ENCODE measurements around the gene CNOT4. TPM values are rescaled to one million over a fixed set of nuclear protein-coding genes. Genes with fewer than 3 reads are reported as not detected.
"Not testable (repeated sequence)": the region's sequence is repeated elsewhere in the genome, so short reads cannot be mapped to it uniquely, and the experiment has no call there.

The CNOT4 gene
- total RNA-seq, 2 experiments from 2014 or later: 16.9 to 19.7 TPM

DNA sequence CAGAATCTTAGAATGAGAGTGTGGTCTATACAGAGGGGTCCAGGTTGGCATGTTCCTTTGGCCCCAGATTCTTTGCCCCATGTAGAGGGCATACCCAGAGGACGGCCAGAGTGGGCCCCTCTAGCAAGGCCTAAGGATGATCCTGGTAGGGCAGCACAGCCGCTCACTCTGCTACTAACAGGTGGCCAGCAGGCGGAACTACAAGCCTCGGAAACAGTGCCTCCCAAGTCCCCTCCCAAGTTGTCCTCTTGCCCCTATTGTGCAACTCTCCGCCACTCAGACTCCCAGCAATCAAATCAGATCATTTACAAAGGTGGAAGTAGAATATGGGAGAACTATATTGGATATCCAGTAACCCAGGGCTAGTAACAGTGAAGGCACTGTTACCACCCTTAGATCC, 168.9 kb downstream of the CNOT4 start:
- ChIA-PET CTCF (no interaction called here), POLR2A (no interaction called here)

DNA sequence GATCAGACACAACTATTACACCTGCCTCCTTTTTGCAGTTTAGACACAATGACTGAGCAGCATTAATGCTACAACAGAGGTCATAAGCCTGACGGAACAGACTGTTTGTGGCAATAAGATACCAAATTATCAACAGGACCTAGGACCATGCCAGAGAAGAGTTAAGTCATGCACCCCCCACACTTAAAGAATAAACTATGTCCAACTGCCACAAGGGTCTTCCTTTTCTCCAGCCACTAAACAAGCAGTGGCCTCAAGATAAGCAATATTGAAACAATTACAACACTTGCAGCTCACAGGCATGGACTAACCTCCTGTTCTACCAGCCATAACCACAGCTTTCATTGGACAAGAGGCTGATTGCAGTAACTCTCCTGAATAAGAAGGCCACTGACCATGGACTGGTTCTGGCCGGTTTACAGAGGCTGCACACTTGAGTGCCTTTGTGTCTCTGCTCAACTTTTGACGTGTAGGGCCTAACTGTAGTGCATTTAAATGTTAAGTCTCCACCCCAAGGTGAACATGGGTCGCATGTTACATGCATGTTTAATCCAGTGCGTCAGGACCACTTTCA, 171.8 kb downstream of the CNOT4 start:
- ChIA-PET POLR2A (no interaction called here), CTCF (no interaction called here)

DNA sequence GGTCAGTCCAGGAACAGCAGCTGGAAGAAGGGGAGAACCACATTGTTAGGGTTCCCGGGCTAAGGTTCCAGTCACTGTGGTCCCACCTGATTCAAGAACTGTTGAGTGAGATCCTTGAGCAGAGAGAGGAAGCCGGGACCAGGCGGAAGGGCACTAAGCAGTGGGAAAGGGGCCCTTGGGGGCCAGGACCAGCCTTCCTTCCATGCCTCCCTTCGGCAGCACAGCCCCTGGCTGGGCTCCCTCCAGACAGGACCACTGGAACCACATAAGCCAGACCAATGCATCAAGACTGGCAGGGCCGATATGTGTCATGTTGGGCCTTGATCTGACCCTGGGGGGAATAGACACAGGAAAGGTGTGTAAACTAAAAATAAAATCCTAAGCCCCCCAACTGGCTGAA, 172.4 kb downstream of the CNOT4 start:
- POLR2A ChIA-PET: no interaction called here
- CTCF ChIA-PET: no interaction called here

DNA sequence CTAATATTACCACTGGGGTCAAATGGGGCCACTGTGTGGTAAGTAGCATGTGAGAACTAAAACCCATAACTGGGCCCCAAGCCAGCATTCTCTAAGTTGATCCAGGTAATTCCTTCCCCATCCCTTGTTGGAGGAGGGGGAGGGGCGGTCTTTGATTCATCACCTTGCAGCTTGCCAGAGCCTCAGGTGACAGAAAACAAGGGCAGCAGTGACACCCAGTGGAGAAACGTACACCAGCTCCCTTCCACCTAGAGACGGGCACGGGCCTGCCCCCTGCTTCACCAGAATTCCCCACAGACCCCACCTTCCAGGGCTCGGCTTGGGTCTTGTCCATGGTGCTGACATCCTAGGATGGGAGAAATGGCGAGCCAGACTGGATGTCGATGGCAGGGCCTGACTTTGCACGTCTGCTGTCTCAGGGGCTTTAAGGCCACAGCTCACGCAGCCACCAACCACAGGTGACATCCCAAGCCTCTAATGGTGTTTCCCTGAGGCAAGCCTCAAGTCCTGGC, 174.2 kb downstream of the CNOT4 start:
- ChIA-PET POLR2A (no interaction called here), CTCF (interaction anchor here (1.0 to 3.2 kb wide), 3 partner anchors 53 to 61 kb away, joined by 3 to 20 read pairs (median 11); no protein-coding TSS in a partner anchor)

DNA sequence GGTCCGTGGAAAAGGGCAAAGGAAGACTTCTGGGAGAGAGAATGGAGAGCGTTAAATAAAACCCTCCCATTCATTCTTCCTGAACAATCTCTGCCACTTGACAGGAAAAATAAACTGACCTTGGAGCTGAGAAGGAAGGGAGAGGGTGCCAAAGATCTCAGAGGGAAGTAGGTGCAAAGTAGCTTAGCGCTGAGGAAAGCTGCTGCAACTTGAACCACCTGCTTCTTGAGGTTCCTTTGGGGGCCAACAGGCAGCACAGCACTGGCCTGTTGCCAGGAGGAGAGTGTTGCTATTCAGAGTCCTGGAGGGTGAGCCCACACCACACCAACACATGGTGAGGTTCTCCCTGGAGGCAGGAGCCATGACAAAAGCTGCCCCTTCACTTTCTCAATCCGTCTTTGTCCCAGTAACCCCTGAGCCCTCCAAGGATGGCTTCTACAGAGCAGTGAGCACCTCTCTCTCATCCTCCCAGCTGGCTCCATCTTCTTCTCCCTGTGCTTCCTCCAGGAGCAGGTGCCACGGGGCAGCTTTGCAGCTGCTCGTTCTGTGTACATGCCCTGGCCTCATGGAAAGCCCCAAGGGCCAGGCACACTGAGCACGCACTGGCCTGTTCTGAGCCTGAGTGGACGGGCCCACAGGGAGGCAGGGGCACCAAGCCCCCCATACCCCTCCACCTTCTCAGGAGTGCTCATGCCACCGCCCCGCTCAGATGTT, 174.9 kb downstream of the CNOT4 start:
- ChIA-PET CTCF (interaction anchor here (1.0 to 3.2 kb wide), 3 partner anchors 53 to 60 kb away, joined by 3 to 20 read pairs (median 11); no protein-coding TSS in a partner anchor), POLR2A (interaction anchor here (0.6 kb wide), 1 partner anchor 313 kb away, joined by 3 read pairs; no protein-coding TSS in a partner anchor)

DNA sequence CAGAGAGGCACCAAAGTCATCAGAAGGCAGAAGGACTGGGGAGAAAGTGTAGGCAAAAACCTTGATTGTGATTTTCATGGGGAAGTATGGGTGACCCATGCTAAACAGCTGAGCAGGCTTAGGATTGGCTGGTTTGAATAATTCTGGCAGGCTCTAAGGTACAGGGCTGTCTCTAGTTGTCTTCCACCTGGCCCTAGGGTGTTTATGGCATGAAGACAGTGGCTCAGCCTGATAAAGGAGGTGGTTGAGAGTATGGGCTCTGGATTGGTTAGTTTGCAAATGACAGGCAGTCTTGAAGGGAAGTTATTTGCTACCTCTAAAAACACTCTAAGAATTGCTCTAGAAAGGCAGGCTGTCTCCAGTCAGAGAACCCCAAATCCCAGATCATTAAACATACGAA, 176.0 kb downstream of the CNOT4 start:
- ChIA-PET CTCF (interaction anchor here (3.2 kb wide), 1 partner anchor 54 kb away, joined by 20 read pairs; no protein-coding TSS in a partner anchor), POLR2A (no interaction called here)

DNA sequence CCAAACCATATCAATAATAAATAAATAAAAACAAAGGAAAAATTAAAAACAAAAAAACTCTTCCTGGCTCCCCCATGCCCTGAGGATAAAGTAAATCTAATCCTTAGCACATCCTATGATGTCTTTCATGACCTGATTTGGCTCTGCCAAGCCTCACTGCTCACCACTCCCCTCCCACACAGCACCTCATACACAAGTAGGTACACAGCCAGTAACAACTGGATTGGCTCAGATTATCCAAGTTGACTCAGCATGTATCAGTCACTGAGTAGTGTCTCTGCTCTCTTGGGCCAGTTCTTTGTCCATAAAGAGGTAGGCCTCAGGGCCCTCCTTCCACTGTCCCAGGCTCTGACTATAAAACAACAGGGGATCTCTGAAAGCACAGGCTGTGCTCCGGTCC, 176.7 kb downstream of the CNOT4 start:
- POLR2A ChIA-PET: no interaction called here
- CTCF ChIA-PET: no interaction called here

DNA sequence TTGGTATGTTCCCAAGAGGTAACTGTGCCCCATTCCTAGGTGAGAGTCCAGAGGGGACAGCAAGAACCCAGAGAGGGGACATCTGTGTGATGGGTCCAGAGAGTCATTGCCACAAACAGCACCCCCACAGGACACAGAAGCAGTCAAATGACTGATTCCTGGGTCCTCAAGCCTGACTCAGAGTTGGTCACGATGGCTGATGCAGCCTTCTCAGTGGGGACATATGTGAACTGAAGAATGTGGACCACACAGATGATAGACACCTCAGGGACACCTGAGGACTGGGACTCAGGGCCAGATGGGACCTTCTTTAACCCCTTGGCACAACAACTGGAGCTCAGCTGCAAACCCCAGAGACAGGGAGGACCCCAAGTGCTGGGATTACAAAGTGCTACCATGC, 179.8 kb downstream of the CNOT4 start:
- ChIA-PET CTCF (no interaction called here), POLR2A (no interaction called here)

DNA sequence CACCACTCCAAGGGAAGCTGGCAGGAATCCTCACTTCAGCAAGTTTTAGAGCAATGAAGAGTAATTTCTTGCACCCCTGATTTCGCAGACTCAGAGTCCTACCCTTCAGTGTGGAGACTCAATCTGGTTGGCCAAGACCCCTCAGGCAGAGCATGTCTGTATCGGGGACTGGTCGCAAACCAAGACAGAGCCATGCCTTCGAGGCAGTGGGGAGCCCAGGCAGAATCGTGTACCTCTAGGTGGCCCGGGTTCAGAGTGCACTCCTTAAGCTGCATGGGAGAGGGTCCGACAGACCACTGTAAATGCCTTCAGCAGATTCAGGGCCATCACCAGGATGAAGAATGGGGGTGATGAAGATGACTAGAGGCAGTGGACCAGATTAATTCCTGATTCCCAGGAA, 181.4 kb downstream of the CNOT4 start:
- ChIA-PET CTCF (no interaction called here), POLR2A (no interaction called here)

DNA sequence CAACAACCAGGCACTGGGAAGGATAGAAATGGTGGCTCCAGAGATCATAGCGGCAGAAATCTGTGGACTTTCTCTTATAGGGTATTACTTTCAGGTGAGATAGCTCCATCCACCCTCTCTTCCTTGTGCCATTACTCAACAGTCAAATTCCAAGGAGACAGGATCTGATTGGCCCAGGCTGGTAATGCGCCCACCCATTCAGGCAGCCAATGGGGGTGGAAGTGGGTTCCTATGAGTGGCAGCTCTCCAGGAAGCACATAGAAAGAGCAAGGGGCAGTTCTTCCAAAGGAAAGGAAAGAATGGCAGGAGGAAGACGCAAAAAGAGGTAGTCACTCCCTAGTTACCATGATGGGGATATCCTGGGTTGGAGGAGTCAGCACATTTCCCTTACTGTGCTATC, 181.8 kb downstream of the CNOT4 start:
- ChIA-PET POLR2A (no interaction called here), CTCF (no interaction called here)

DNA sequence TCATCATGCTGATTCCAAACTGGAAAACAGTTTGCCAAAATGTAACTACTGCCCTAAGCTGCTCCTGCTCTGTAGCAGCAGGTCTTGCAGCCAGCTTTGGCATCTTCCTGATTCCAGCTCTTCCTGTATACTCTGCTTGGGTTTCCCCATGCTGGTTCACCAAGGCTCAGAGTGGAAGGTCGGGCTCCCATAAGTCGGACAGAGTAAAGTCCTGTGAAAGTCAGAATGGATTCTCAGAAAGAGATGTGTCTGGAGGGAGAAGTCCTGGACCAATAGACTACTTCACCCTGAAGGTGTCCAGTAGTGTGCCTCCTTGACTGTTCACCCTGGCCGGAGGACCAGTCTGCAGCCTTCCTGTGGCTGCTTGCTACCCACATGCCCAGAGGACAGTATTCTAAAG, 182.4 kb downstream of the CNOT4 start:
- POLR2A ChIA-PET: no interaction called here
- CTCF ChIA-PET: no interaction called here

DNA sequence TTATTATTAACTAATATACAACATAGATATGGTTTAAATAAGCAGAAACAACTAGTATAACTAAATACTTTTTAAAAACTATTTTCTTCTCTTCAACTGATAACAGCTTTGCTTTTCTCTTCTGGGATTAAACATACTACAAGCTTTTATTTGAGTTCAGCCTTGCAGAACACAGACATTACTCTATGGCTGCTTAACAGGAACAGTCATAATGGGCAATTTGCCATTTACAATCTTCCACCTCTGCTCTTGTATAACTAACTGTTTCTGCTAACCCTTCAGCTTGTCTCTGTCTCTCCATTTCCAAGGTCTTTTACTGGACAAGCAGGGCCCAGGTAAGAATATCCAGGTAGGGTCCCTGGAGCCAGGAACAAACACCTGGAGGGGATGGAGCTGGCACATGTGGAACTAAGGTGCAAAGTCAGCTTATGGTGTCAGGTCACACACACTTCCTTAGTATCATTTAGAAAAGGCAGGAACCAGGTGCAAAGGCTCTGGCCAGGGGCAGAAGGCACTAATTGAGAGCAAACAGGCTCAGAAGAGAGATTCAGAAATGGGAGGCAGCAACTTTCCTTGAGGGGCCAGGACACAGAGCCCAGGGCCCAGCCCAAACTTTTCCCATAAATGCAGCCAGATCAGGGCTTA, 183.1 kb downstream of the CNOT4 start:
- CTCF ChIA-PET: no interaction called here
- POLR2A ChIA-PET: no interaction called here

DNA sequence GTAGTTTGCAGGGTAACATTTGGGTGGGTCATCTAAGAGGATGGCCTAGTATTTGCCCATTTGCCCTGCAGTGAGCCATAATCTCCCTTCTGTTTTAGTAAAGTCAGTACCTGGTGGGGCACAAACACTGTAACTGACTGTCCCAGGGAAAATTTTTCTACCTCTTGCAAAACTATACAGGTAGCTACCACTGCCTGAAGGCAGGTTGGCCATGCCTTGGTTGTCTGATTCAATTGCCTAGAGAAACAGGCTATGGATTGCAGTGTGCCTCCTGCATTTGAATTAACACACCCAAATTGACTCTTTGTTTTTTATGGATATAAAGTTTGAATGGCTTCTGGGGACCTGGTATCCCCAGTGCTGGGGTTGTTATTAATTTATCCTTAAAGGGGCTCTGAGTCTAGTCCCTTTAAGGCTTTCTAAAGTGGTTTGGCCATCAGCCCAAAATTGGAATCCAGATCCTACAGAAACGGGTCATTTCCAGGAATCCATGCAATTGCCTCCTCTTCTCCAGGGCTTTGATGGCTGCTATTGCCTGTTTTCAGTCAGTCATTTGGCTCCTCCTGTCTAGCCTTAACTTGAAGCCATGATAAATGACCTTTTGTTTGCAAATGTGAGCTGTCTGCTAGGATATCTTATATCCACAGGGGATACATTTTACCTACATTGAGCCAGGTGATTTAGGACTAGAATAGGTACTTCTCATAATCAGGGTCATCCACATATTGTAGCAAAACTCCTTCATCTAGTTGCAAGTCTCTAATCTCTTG, 187.1 kb downstream of the CNOT4 start:
- POLR2A ChIA-PET: no interaction called here

DNA sequence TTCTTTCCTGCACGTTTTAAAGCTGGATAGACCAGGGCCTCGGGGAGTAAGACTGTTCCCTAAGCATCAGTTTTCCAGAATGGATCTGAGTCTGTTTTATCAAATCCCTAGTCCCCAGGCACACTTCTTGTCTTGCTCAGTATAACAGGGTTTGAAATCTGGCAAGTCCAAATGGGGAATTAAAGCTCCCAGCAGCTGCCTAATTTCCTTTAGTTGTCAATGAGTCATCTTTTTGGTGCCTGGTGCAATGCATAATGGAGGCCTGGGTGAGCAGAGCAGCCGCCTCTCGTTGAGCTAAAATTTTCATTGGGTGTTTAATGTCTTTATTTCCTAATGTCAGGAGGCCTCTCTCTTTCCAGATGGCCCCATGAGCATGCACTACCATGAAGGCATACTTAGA, 188.3 kb downstream of the CNOT4 start:
- ChIA-PET POLR2A (no interaction called here), CTCF (interaction anchor here (0.9 kb wide), 1 partner anchor 48 kb away, joined by 3 read pairs; no protein-coding TSS in a partner anchor)

More for the DNA sequence above, 187.1 kb downstream of the CNOT4 start:
- CTCF ChIA-PET: no interaction called here

DNA sequence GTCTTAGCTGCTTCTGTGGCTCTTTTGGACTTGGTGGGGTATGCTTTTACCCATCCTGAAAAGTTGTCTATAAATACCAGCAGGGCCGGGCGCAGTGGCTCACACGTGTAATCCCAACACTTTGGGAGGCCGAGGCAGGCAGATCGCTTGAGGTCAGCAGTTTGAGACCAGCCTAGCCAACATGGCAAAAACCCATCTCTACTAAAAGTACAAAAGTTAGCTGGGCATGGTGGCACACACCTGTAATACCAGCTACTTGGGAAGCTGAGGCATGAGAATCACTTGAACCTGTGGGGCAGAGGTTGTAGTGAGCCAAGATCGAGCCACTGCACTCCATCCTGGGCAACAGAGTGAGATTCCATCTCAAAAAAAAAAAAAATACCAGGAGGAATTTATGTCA, 188.9 kb downstream of the CNOT4 start:
- POLR2A ChIA-PET: not testable (repeated sequence)
- CTCF ChIA-PET: interaction anchor here (0.9 kb wide), 1 partner anchor 47 kb away, joined by 3 read pairs; no protein-coding TSS in a partner anchor

DNA sequence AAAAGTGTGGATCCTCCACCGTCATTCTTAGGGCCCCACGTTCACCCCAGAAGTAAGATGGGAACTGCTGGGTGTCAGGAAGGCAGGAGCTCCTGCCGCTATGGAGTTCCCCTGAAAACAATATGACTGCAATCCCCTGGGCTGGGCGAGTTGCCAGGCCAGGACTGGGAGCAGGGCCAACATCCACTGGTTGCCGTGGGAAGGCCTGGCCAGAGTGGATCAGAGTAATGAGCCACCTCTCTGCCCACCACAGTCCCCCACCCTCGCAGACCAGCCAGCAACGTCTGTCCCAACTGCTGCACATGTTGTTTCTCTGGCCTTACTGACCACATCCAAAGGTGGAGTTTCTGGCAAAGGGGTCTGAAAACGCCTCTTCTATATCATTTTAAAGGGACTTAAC, 189.6 kb downstream of the CNOT4 start:
- ChIA-PET POLR2A (no interaction called here), CTCF (interaction anchor here (0.7 kb wide), 1 partner anchor 96 kb away, joined by 3 read pairs; no protein-coding TSS in a partner anchor)

DNA sequence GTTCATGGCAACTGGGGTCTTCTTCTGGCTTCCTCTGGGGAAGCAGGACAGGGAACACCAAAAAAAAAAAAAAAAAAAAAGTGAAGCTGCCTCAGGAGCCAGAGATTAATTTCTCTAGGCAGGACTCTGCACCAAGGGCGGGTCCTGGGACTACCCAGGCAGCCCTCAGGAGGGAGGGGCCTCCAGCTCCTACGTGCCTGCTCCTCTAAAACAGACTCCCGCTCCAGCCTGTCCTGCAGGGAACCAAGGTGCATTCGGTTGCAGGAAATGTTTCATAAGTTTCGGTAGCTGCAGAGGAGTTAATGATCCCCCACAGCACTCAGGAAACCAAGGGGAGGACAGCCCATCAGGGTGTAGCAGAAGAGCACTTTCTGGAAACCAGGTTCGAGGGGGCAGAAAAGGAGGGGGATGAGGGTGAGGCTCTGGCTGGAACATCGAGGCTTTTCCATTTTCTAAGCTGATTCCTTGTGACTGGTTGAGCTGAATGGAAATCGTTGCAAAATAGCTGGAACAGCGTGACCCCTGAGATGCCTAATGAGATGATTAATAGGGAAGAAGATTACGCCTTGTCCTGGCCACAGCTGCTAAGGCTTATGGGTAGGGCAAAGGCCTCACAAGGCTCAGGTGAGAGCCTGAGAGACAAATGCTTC, 192.1 kb downstream of the CNOT4 start:
- ChIA-PET CTCF (interaction anchor here (0.6 kb wide), 1 partner anchor 186 kb away, joined by 3 read pairs; no protein-coding TSS in a partner anchor), POLR2A (no interaction called here)

DNA sequence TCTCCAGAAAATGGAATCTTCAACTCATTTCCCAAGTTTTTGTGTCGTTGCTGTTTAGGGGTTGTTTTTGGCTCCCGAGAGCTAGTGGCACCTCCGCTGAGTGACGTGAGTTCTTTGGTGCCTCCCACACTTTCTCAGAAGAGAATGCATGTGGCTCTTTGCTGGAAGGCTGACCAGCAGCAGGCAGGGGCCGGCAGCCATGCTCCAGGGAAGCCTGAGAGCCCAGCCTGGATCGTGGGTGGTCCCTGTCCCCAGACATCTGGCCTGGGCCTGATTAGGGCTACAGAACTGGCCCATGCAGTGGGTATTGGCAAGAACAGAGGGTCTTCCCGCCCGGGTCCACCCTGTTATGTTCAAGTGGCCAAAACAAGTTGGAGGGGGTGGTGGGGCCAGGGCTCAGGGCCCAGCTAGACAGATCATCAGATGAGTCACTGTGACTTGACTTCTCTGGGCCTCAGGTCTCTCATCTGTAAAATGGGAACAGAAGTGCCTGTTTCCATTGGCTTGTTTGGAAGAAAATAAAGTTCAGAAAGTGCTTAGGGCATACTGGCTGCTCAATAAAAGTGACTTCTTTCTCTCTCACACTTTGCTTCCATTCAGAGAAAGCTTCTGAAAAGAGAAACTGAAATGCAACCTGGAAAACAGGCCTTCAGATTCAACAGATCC, 193.1 kb downstream of the CNOT4 start:
- CTCF ChIA-PET: no interaction called here

DNA sequence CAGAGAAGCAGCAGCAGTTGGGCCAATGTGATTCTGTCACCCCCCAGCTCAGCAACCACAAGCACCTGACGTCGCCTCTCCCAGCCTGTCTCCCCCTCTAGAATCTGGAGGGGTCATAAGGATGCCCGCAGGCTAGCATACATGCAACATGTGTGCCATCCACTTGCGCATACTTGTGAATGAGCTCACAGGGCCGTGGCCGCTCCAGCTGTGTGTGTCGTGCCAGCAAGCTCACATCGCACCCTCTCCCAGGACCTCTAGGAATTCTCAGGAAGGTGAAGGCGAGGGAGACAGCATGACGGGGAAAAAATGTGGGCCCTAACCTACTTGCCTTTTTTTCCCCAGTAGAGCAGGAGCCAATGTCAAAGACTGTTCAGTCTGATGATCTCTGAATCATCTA, 195.9 kb downstream of the CNOT4 start:
- ChIA-PET POLR2A (no interaction called here), CTCF (no interaction called here)

More for the DNA sequence above, 193.1 kb downstream of the CNOT4 start:
- POLR2A ChIA-PET: no interaction called here
